Stomach (tissue), 9 donors: ENCODE data around the gene TTR. TPM values are rescaled to one million over a fixed set of nuclear protein-coding genes. Genes with fewer than 3 reads are reported as not detected.

Experiments used
- DNase-seq, 2 donors: peaks; one replicate each; pipeline versions ENCODE4 v3.0.0 to v3.0.0-alpha.2; 2013 to 2019
- H3K27ac ChIP-seq, 5 donors: fragments of 200-600 bp in 4 of 5; sonication (generic) in 4 of 5; one replicate each; pipeline ENCODE4 v1.5.1; 2013 to 2019; ENCODE audit warnings: mild to moderate bottlenecking in 1 of 5, moderate library complexity in 1 of 5
- H3K27me3 ChIP-seq, 3 donors: fragments of 200-600 bp; sonication (generic); one replicate each; pipeline ENCODE4 v1.5.1; 2017 to 2019; ENCODE audit warnings: mixed run types in 1 of 3
- H3K36me3 ChIP-seq, 4 donors: fragments of 200-600 bp; sonication (generic); 1 replicate in 3 of 4; 2 replicates in 1 of 4; pipeline ENCODE4 v1.5.1; 2016 to 2019
- H3K4me1 ChIP-seq, 4 donors: fragments of 200-600 bp; sonication (generic); one replicate each; pipeline ENCODE4 v1.5.1; 2016 to 2019
- H3K4me3 ChIP-seq, 4 donors: fragments of 200-600 bp; sonication (generic) in 3 of 4; one replicate each; pipeline ENCODE4 v1.5.1; 2016 to 2019; ENCODE audit warnings: mild to moderate bottlenecking in 1 of 4
- H3K9me3 ChIP-seq, 4 donors: fragments of 200-600 bp; sonication (generic); one replicate each; pipeline ENCODE4 v1.5.1; 2016 to 2019
- CTCF ChIP-seq, 7 experiments: fragments of 450-650 bp in 4 of 7; fragments of 200-600 bp in 3 of 7; sonication (generic) in 3 of 7; IDR thresholded peaks; one replicate each; pipeline ENCODE4 v1.5.1; 2016 to 2019; ENCODE audit warnings: antibody characterized with exemption in 7 of 7, control low read depth in 2 of 7, mild to moderate bottlenecking in 1 of 7
- EP300 ChIP-seq: sonication (generic); formaldehyde crosslinking; IDR thresholded peaks from one replicate; pipeline ENCODE4 v1.6.1; 2017; ENCODE audit warnings: antibody characterized with exemption
- POLR2A ChIP-seq, 4 donors: fragments of 450-650 bp; IDR thresholded peaks; one replicate each; pipeline ENCODE4 v1.6.1; 2016; ENCODE audit warnings: antibody characterized with exemption in 4 of 4, control low read depth in 2 of 4, mild to moderate bottlenecking in 1 of 4, moderate library complexity in 1 of 4
- POLR2AphosphoS5 ChIP-seq, 3 donors: sonication (generic); formaldehyde crosslinking; IDR thresholded peaks; one replicate each; pipeline ENCODE4 v1.6.1; 2016; ENCODE audit warnings: antibody characterized with exemption in 3 of 3
- WGBS, 5 donors: extraction: QIAGEN DNeasy Blood & Tissue Kit in 3 of 5; methylation state at CpG; one replicate each; pipeline versions ENCODE4 v1.1.5 to v1.1.7; 2013 to 2018; 5-methylcytosine and 5-hydroxymethylcytosine counted together
- intact Hi-C: fragments of 100-400 bp; cut with DNase I; formaldehyde crosslinking; loops from one replicate; pipeline ENCODE4 v1.15.1; 2023; ENCODE audit warnings: low total_unique reads
- polyA plus RNA-seq, 3 donors: library from polyadenylated mRNA; stranded (reverse); fragments of 200-250 nt; gene quantifications; one replicate each; pipeline ENCODE4 v1.2.3, GENCODE V29; 2013
- total RNA-seq, 5 donors: library from RNA; depleted of rRNA; stranded (reverse); fragments of >200 nt; gene quantifications; one replicate each; pipeline versions ENCODE4 v1.1.0 to v1.2.3, GENCODE V29; 2014 to 2016
- donor health status: healthy with polysubstance abuse.
- donor health status: Bipolar disorder and iron deficiency.
- donor health status: healthy.

The TTR gene
- total and polyA plus RNA-seq, 8 donors = 2.5 to 24.8 (median 8.0) TPM; not detected in 3

- Histone ChIP-seq H3K9me3 (no peaks in the 10 kb centered on the region), H3K4me1 (peaks cover 0 to 7% (median 0%) of the 10 kb centered on the region in 4 donors), H3K27ac (no peak overlapping the region), H3K36me3 (no peaks in the 10 kb centered on the region), H3K4me3 (no peak overlapping the region), H3K27me3 (no peaks in the 10 kb centered on the region)
- 68 to 77% (median 74%) methylated on average over 7 of the region's 7 CpGs for WGBS, 5 donors
- no peak for DNase-seq
- TF ChIP-seq CTCF (IDR thresholded peaks at IDR 0.05) (no peak), POLR2A (IDR thresholded peaks at IDR 0.05) (no peak), POLR2AphosphoS5 (IDR thresholded peaks at IDR 0.05) (no peak), EP300 (no peak)
- intact Hi-C loops = no loop called here
These were observed 54.9 kb downstream of the TTR start for GRCh38 chr18:31646332-31647126.

GRCh38 chr18:31647127-31647753 is 55.6 kb downstream of the TTR start:
- H3K9me3 ChIP-seq = no peaks in the 10 kb centered on the region
- H3K4me3 ChIP-seq = no peak overlapping the region
- TF ChIP-seq EP300 (no peak), POLR2AphosphoS5 (IDR thresholded peaks at IDR 0.05) (no peak), CTCF (IDR thresholded peaks at IDR 0.05) (no peak), POLR2A (IDR thresholded peaks at IDR 0.05) (no peak)
- DNase-seq = no peak
- no peak overlapping the region for H3K27ac ChIP-seq
- no peaks in the 10 kb centered on the region for H3K36me3 ChIP-seq
- intact Hi-C loops = no loop called here
- H3K27me3 ChIP-seq = no peaks in the 10 kb centered on the region
- peaks cover 0 to 7% (median 0%) of the 10 kb centered on the region in 4 donors for H3K4me1 ChIP-seq
- WGBS, 5 donors = 68 to 81% (median 72%) methylated on average over 4 of the region's 4 CpGs

Other genes with a start within 250 kb of the TTR start
- gene DSG4, start 215.1 kb upstream of the TTR start, total RNA-seq = under 1 TPM in 1 of 5 donors, not detected in 4; 0.55 TPM
- gene DSG4, start 215.1 kb upstream of the TTR start, polyA plus RNA-seq = under 1 TPM in 1 of 3 donors, not detected in 2; 0.76 TPM
- gene DSG3, start 144.1 kb upstream of the TTR start, total RNA-seq = 1 to 10 TPM in 1 of 5 donors, under 1 TPM in 1, not detected in 3; 0.73 to 1.2 TPM
- gene DSG3, start 144.1 kb upstream of the TTR start, polyA plus RNA-seq = 10 to 100 TPM in 1 of 3 donors, under 1 TPM in 1, not detected in 1; 0.31 to 47.6 TPM
- 100 to 1,000 TPM in 1 of 5 donors, 10 to 100 TPM in 4; 12.5 to 130 (median 42.0) TPM for gene DSG2, start 93.7 kb upstream of the TTR start, total RNA-seq
- 10 to 100 TPM in 1 of 3 donors, 1 to 10 TPM in 2; 6.1 to 16.1 (median 9.3) TPM for gene DSG2, start 93.7 kb upstream of the TTR start, polyA plus RNA-seq
- 1 to 10 TPM in 2 of 5 donors, under 1 TPM in 2, not detected in 1; 0.45 to 8.4 (median 1.7) TPM for gene B4GALT6, start 92.7 kb downstream of the TTR start, total RNA-seq
- 1 to 10 TPM in 2 of 3 donors, under 1 TPM in 1; 0.92 to 2.0 (median 1.3) TPM for gene B4GALT6, start 92.7 kb downstream of the TTR start, polyA plus RNA-seq
- gene SLC25A52, start 169.0 kb downstream of the TTR start, total RNA-seq = not detected
- gene SLC25A52, start 169.0 kb downstream of the TTR start, polyA plus RNA-seq = not detected